Effector CD4-positive, alpha-beta T cell (primary cell): ENCODE measurements around the gene MTIF2.
"Not testable (repeated sequence)": the region's sequence is repeated elsewhere in the genome, so short reads cannot be mapped to it uniquely, and the experiment has no call there.

ENCODE experiments used
- DNase-seq: peaks from one replicate; pipeline ENCODE4 v3.0.0-alpha.2; 2020
- total RNA-seq: gene quantifications from one replicate; lab custom pipeline; 2026; lab: John Stamatoyannopoulos, UW

MTIF2 gene, protein sequence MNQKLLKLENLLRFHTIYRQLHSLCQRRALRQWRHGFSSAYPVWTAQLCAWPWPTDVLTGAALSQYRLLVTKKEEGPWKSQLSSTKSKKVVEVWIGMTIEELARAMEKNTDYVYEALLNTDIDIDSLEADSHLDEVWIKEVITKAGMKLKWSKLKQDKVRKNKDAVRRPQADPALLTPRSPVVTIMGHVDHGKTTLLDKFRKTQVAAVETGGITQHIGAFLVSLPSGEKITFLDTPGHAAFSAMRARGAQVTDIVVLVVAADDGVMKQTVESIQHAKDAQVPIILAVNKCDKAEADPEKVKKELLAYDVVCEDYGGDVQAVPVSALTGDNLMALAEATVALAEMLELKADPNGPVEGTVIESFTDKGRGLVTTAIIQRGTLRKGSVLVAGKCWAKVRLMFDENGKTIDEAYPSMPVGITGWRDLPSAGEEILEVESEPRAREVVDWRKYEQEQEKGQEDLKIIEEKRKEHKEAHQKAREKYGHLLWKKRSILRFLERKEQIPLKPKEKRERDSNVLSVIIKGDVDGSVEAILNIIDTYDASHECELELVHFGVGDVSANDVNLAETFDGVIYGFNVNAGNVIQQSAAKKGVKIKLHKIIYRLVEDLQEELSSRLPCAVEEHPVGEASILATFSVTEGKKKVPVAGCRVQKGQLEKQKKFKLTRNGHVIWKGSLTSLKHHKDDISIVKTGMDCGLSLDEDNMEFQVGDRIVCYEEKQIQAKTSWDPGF
- 35.3 reads per million, percentile 60 among the genes with 10 or more reads in this experiment for total RNA-seq

DNA sequence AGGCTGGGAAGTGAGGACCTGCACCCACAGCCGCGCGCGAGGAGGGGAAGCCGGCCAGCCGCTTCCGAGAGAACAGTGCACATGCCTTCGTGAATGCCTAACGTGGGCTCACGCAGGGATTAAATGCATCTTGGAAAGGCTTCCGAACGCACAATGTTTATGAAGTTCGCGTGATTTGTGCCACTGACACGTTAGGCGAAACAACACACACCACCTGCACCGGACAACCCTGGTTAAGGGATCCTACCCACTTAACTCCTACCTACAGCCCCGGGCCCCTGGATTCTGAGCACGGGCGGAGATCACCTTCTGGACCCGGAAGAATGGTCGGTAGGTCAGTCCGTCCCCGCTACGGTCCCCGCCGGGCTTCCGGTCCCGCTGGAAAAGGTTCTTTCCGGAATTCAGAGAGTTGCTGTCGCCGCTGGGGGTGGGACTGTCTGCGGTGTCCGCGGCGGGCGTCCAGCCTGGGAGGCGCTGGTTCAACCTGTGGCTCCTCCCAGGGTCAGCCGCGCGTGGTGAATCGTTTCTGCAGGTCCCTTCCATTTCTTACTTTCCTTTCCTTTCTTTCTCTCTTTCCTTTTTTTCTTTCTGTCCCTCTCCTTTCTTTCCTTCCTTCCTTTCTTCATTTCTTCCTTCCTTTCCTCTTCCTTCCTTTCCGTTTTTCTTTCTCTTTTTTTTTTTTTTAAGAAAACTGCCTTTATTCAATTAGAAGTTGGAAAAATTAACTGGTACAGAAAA is at the start of gene MTIF2:
Gene MTIF2 (minus strand): TSS at position 325 of the 738 bp plus-strand sequence. CDS start 5,373 bp downstream, outside the sequence.
- peak; percentile 77 for DNase-seq

DNA sequence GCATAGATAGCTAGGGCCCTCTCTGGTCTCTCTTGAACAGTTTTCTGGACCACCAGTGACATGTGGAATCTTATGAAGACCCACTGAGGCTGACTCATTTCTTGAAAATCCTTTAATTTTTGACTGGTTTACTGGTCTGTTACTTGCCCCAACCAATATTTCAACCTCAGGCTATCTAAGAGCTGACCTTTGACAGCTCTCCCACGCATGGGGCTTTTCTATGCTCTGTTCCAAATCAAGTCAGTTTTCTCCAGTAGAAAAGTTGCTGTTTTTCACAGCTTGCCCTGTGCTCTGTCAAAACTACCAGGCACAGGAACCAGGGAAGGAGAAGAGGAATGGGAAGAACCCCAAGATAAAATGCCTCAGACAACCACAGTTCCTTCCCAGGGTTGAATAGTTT is 46.0 kb upstream of the MTIF2 start:
- no peak for DNase-seq

DNA sequence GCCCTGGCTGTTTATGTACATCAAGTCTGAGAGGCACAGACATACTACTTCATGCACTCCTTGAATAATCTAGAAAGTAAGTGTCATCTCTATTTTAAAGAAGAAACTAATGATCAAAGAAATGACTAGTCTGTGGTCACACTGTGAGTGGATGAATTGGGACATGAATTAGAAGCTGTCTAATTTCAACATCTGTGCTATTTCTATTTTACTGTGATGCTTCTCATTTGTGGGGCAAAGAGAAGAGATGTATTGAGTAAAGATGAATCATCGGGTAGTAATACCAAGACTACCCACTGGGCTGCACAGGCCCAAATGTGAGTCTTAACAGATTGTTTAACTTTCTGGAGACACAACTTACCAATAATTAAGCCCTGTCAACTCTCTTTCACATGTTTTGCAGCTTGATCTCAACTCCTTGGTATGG is 42.4 kb upstream of the MTIF2 start:
- DNase-seq: no peak

DNA sequence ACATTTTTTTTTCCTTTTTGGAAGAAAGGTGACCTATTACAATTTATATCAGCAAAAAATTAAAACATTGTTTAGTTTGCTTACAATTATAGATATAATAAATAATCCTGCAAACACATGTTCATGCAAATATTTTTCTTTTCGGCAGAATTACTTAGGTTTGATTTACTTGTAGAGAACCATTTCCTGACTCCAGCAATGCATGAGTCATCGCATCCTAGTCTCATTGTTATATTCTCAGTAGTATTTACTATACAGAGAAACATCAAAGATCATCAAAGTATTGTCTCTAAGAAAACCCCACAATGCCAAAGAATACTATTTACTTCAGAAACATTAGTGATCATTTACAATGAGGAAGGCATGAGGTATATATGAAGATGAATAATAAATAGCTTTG is 40.4 kb upstream of the MTIF2 start:
- DNase-seq: no peak

DNA sequence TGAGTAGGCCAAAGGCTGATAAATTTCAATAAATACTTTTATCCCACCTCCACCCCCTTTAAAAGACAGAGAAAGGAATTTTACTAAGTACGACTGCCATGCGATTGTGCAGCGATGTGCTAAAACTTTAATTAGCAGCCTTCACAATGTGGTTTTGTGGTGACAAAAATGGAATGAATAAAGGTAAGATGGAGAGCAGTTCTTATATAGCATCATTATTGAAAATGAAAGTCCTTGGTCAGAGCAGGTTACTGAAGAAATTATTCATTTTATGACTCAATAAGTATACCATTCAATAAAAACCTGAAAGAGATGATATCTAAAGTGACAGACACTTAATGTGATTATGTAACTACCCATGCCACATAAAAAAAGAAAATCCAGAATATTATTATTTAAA is 33.2 kb upstream of the MTIF2 start:
- no peak for DNase-seq

DNA sequence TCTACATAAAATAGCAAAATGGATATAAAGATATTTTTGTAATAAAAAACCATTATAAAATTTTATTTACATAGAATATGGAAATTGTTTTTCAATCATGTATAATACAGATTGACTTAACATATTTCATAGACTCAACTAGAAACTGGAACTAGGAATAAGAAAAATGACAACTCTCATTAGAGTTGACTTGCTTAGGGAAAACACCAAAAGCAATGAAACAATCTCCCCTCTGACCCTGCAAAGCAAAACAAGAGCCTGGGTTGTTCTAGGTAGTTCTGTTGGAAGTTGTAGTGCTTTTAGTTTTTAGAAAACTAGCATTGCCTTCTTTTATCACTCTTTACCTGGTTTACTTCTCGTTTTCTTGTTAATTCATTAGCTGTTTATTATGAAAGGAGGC is 32.2 kb upstream of the MTIF2 start:
- no peak for DNase-seq

DNA sequence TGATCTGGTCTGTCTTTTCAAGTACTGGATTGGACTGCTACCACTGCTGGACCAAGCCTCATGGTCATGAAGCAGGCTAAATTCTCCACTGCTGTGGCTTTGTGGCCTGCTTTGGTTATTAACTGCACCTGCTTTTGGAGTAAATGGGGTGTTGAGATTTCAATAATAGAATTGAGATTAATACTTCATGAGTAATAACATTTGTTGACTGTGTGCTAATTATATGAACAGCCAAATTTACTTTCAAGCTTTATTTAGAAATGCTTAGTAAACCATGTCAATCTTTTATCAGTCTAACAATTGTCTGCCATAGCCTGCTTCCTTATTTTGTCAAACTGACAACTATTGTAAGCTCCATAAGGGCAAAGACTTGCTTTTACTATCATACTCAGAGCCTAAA is 27.4 kb upstream of the MTIF2 start:
- DNase-seq: no peak

DNA sequence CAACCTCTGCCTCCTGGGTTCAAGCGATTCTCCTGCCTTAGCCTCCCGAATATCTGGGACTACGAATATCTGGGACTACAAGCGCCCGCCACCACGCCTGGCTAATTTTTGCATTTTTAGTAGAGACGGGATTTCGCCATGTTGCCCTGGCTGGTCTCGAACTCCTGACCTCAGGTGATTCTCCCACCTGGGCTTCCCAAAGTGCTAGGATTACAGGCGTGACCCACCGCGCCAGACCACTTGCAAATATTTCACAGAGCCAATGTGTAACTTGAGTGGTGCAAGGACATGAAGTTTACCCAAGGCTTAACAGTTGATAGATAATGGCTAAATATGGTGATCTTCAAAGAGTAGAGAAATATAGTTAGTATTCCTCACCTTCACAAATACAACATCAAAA is 14.1 kb upstream of the MTIF2 start:
- DNase-seq: no peak

DNA sequence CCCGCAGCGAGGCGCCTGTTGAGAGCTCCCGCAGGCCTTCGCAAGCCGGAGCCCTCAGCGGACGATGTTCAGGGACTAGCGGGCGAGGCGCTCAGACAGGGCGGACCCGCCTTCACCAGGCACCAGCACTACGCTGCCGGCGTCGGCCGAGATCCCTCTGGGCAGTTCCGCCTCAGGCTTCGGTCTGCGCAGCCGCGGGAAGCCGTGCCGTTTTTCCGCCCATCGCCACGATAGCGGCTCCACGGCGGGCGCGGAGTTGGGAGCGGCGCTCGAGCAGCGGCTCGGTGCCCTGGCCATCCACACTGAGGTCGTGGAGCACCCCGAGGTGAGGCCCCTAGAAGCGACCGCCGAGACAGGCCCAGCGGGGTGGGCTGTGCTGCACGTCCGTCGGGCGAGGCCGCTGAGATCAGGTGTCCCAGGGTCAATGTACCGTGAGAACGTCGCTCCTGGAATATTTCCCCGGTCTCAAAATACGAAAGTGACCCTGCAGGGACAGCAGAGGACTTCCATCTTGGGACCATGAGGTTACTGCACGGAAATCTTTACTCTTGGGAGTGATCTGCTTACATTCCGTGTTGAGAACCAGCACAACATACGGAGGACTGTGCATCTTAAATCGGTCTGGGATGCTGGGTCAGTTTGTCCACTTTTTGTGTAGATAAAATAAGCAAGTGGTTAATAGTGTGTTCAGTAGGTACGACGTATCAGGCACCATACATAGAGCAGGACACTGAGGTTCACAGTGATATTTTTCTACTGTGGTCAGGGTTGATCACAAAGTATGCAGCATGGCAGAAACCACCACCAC is 13.3 kb upstream of the MTIF2 start:
- peak; percentile 80 for DNase-seq

DNA sequence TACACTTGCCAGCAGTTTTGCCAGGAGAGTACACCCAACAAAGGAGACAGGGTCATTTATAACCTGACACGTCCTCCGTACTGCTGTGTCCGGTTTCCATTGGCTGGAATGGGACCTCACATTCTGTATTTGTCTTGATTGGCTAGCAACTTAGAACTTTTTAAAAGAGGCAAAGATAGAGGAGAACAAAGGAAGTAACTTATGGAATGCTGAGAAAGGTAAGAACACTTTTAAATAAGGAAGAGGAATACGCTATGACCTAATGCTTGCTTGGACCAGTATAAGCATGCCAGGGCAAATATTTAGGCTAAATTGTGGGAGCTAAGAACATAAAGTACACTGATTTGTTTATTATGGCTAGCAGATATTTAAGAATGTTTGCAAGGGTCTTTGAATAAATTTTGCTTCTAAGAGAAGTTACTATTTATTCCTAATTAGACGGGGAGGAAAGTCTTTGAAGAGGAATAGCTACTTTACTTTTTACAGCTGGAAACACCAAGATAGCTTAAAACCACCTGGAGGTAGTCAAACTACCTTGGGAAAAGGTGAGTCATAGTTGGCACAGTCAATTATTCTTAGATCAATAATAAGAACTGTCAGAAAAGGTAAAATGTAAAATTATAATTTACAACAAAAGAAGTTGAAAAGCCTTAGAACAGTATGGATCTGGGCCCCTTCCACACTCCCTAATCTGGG is 12.0 kb upstream of the MTIF2 start:
- DNase-seq: not testable (repeated sequence)

DNA sequence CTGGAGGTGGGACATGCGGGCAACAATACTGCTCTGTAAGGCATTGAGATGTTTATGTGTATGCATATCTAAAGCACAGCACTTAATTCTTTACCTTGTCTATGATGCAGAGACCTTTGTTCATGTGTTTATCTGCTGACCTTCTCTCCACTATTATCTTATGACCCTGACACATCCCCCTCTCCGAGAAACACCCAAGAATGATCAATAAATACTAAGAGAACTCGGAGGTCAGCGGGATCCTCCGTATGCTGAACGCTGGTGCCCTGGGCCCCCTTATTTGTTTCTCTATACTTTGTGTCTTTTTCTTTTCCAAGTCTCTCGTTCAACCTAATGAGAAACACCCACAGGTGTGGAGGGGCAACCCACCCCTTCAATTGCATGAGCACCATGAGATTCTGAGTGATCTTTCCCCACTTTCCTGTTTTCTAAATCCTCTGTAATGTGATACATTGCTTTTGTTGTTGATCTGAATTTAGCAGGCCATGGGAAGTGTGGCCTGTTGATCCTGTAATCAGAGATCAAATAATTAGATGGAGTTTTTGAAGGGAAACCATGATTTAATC is 10.9 kb upstream of the MTIF2 start:
- not testable (repeated sequence) for DNase-seq

DNA sequence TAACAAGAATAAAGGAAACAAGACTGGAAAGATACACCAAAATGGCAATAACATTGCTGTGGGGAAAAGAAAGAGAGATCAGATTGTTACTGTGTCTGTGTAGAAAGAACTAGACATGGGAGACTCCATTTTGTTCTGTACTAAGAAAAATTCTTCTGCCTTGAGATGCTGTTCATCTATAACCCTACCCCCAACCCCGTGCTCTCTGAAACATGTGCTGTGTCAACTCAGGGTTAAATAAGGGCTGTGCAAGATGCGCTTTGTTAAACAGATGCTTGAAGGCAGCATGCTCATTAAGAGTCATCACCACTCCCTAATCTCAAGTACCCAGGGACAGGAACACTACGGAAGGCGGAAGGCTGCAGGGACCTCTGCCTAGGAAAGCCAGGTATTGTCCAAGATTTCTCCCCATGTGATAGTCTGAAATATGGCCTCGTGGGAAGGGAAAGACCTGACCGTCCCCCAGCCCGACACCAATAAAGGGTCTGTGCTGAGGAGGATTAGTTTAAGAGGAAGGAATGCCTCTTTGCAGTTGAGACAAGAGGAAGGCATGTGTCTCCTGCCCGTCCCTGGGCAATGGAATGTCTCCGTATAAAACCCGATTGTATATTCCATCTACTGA is 10.3 kb upstream of the MTIF2 start:
- DNase-seq: not testable (repeated sequence)

DNA sequence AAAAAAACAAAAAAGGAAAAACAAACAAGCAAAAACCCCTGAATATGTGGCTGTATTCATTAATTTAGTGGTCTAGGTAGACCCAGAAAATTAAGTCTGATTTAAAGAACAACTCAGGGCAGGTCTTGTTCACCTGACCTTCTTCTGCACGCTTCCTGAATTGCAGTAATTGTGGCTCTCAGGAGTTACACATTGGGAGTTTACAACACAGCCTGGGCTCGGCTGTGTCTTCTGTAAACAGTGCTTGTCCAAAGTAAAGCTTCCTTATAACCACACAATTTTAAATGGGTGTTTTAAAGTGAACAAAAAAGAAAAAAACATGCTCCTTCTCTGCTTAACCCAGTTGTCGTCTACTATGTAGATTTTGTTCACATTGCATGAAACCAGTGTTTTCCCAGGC is 8.3 kb upstream of the MTIF2 start:
- DNase-seq: no peak

DNA sequence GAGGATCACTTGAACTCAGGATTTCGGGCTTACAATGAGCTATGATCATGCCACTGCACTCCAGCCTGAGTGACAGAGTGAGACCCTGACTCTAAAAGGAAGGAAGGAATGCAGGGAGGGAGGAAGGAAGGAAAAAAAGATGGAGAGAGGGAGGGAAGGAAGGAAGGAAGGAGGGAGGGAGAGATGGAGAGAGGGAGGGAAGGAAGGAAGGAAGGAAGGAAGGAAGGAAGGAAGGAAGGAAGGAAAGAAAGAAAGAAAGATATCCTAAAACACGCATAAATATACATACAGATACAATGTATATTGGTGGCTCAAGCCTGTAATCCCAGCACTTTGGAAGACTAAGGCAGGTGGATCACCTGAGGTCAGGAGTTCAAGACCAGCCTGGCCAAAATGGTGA is 5.3 kb upstream of the MTIF2 start:
- DNase-seq: not testable (repeated sequence)

DNA sequence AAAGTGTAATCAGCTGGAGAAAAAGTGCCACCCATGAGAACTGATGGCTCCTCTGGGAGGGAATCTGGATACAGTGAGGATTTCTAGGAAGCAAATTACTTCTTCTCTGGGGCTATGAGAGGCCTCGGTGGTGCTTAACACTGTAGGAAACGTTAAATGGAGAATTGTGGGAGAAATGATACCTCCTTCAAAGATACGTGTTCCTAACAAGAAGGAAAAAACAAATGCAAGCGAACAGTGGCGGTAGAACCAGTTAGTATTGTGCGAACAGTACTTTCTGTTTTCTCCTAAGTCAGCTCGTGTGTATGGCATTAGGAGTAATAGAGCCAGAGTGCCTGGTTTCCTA is 587 bp upstream of the MTIF2 start:
- no peak for DNase-seq

DNA sequence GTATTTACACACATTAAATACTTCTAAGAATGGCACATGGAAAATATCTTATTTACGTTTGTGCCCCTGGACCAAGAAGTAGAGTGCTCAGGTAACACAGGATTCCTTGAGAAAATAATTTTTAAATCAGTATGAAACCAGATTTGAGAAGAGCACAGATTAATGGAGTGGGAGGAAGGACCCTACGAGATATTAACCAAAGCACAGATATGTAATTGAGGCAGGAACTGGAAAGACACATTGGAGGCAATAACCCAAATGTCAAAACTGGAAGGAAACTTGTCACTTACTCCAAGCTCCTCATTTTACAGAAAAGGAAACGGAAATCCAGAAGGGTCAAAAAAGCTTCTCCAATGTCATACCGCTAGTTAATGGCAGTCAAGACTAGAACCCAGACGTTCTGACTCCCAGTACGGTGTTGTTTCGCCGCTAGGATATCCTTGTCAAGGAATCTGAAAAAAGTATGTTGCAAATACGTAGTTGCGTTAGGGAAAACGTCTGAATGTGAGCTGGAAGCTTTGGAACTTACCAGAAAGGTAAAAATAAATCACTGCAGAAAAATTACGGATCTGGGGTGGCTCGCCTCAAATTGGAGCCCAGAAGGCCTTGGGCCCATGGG is 634 bp downstream of the MTIF2 start:
- no peak for DNase-seq

DNA sequence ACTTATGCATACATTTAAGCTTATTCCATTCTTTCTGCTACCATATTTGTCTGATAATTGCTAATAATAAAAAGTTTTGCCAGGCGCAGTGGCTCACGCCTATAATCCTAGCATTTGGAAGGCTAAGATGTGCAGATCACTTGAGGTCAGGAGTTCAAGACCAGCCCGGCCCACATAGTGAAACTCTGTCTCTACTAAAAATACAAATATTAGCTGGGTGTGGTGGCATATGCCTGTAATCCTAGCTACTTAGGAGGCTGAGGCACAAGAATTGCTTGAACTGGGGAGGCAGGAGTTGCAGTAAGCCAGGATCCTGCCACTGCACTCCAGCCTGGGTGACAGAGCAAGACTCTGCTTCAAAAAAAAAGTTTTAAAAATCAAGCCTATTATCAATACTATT is 9.4 kb downstream of the MTIF2 start:
- not testable (repeated sequence) for DNase-seq

DNA sequence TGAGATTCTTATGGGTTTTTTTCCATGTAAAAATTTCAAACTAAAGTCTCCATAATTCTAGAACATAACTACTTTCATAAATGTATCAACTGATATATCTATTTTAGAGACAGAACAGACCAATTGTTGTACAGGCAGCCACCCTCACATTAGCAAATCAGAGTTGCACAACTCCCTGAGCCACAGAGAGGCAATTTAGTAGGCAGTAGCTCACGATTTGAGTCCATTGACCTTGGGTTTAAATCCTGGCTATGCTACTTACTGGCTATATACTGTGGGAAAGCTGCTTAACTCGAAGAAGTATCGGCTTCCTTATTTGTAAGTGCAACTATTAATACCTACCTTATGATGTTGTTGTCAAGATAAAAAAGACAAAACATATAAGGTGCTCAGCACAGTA is 16.2 kb downstream of the MTIF2 start:
- DNase-seq: no peak

DNA sequence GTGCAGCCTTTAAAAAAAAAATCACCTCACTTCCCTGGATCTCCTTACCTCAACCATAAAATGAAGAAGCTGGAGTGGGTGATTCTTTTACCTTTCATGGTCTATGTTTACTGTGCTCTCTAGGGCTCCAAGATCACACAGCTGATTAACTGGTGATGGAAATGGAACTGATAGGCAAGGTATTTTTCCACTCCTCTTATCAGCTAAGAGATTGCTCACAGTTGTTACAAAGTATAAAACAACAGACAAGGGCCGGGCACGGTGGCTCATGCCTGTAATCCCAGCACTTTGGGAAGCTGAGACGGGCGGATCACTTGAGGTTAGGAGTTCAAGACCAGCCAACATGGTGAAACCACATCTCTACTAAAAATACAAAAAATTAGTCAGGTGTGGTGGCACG is 22.0 kb downstream of the MTIF2 start:
- DNase-seq: no peak

DNA sequence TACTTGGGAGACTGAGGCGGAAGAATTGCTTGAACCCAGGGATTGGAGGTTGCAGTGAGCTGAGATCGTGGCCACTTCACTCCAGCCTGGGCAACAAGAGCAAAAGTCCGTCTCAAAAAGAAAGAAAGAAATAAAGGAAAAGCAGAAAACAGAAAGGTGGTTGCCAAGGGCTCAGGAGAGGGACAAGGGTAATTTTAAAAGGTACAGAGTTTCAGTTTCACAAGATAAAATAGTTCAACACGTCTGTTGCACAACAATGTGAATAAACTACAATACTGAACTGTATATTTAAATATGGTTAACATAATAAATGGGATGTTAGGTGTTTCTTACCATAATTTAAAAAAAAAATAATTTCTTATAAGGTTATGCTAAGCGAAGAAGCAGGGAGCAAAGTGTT is 23.6 kb downstream of the MTIF2 start:
- DNase-seq: no peak

DNA sequence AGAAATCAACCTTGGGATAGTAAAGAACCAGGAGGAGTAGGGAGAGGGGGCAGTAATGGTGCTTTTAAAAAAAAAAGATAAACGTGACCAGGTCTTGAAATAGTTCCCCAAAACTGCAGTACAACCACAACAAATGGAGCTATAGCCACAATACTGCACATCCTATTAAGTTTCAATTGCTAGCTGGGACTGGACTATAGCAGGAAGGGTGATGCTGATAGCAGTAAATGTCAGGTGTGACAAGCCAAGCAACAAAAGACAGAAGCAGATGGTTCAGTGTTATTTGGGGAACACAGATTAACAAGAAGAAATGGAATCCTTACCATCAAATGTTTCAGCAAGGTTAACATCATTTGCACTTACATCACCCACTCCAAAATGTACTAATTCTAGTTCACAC is 26.4 kb downstream of the MTIF2 start:
- DNase-seq: no peak
